Measurements from ENCODE around the gene KCNH1. TPM values are rescaled to one million over a fixed set of nuclear protein-coding genes. Genes with fewer than 3 reads are reported as not detected.

The KCNH1 gene
- total and polyA plus RNA-seq, 2 of the 4 experiments (the other 2 are of a cell fraction) = 0.27 to 0.54 TPM

- no peak overlapping the region for H2BK20ac ChIP-seq (ENCODE audit: low read depth, low read length)
- no peak overlapping the region for H3K4me2 ChIP-seq (ENCODE audit: low read depth, low read length)
- no peaks in the 10 kb centered on the region for H4K20me1 ChIP-seq (ENCODE audit: insufficient read depth, low read length)
- in situ Hi-C loops (cut with MboI; ENCODE audit: low sequenced_read_pairs) (no loop called here), intact Hi-C loops (cut with micrococcal nuclease) (no loop called here), dilution Hi-C loops (cut with HindIII; ENCODE audit: low sequenced_read_pairs, unreplicated experiment) (no loop called here)
- ATAC-seq (ENCODE audit: low read depth) = no peak
- no peaks in the 10 kb centered on the region for H3K36me3 ChIP-seq (ENCODE audit: control insufficient read depth, insufficient read depth, low read length)
- no TSS peak for BruUV-seq (replicated peaks)
- no peak overlapping the region for H3K4ac ChIP-seq (ENCODE audit: low read depth, low read length)
- no peak for DNase-seq
- H2AK5ac ChIP-seq (ENCODE audit: low read depth, low read length) = no peak overlapping the region
- H3K4me1 ChIP-seq (ENCODE audit: control insufficient read depth, insufficient read depth, low read length) = no peaks in the 10 kb centered on the region
- no peak overlapping the region for H2BK5ac ChIP-seq (ENCODE audit: low read depth, low read length, poor library complexity, severe bottlenecking)
- no peak overlapping the region for H3K56ac ChIP-seq (ENCODE audit: extremely low read depth, insufficient read depth, low read length)
- no peak overlapping the region for H2AFZ ChIP-seq (replicated peaks; ENCODE audit: low read length, poor library complexity)
- H4K5ac ChIP-seq (ENCODE audit: low read depth, low read length) = no peak overlapping the region
- no peak overlapping the region for H3K18ac ChIP-seq (ENCODE audit: low read depth, low read length)
- H2BK15ac ChIP-seq (ENCODE audit: low read depth, low read length) = no peak overlapping the region
- H4K91ac ChIP-seq (ENCODE audit: insufficient read depth, low read depth, low read length) = no peak overlapping the region
- no peaks in the 10 kb centered on the region for H3K9me1 ChIP-seq (ENCODE audit: insufficient read depth, low read length)
- H2AK9ac ChIP-seq (replicated peaks; ENCODE audit: low read depth, low read length, poor library complexity) = no peak overlapping the region
- no peaks in the 10 kb centered on the region for H3K9me3 ChIP-seq (ENCODE audit: control insufficient read depth, insufficient read depth, low read length)
- no peaks in the 10 kb centered on the region for H3K27me3 ChIP-seq (ENCODE audit: control insufficient read depth, insufficient read depth, low read length)
- H3K9ac ChIP-seq (ENCODE audit: low read depth, low read length) = no peak overlapping the region
- no peak overlapping the region for H3K4me3 ChIP-seq (ENCODE audit: insufficient read depth, low read depth, low read length)
- no peaks in the 10 kb centered on the region for H3K79me1 ChIP-seq (ENCODE audit: low read depth in 1 of 2, low read length in 2 of 2)
- no peak overlapping the region for H3K14ac ChIP-seq (replicated peaks; ENCODE audit: low read depth, low read length)
- WGBS, 2 experiments (ENCODE audit: extremely low coverage in 2 of 2, insufficient read length in 1 of 2) = no CpG with 5 or more reads among the region's 1 CpG
- no peak overlapping the region for H4K8ac ChIP-seq (ENCODE audit: low read depth in 2 of 2, low read length in 2 of 2)
- H2BK120ac ChIP-seq (ENCODE audit: low read depth, low read length) = no peak overlapping the region
- ChIA-PET POLR2A (ENCODE audit: unreplicated experiment) (no interaction called here), CTCF (no interaction called here)
- H3K23ac ChIP-seq (ENCODE audit: low read depth, low read length) = no peak overlapping the region
- H3K27ac ChIP-seq (ENCODE audit: insufficient read depth, low read length) = no peak overlapping the region
- TF ChIP-seq, protein P1, sequence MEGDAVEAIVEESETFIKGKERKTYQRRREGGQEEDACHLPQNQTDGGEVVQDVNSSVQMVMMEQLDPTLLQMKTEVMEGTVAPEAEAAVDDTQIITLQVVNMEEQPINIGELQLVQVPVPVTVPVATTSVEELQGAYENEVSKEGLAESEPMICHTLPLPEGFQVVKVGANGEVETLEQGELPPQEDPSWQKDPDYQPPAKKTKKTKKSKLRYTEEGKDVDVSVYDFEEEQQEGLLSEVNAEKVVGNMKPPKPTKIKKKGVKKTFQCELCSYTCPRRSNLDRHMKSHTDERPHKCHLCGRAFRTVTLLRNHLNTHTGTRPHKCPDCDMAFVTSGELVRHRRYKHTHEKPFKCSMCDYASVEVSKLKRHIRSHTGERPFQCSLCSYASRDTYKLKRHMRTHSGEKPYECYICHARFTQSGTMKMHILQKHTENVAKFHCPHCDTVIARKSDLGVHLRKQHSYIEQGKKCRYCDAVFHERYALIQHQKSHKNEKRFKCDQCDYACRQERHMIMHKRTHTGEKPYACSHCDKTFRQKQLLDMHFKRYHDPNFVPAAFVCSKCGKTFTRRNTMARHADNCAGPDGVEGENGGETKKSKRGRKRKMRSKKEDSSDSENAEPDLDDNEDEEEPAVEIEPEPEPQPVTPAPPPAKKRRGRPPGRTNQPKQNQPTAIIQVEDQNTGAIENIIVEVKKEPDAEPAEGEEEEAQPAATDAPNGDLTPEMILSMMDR (conservative IDR thresholded peaks at IDR 0.05; ENCODE audit: low read depth, low read length) = no peak
- TF ChIP-seq USF2 (IDR thresholded peaks at IDR 0.05; ENCODE audit: low read depth, low read length) = no peak
- no peak for TF ChIP-seq NFE2L2 (IDR thresholded peaks at IDR 0.05; ENCODE audit: low read depth, low read length)
- TF ChIP-seq CHD1 (IDR thresholded peaks at IDR 0.05; ENCODE audit: low read depth, low read length) = no peak
- TF ChIP-seq MAZ (IDR thresholded peaks at IDR 0.05; ENCODE audit: borderline replicate concordance, low read depth, low read length) = no peak
- TF ChIP-seq MAFK (IDR thresholded peaks at IDR 0.05; ENCODE audit: low read depth, low read length) = no peak
These were observed 45.8 kb downstream of the KCNH1 start for GRCh38 chr1:211088156-211088555.
